Inferior parietal cortex (tissue), 1 donor: ENCODE data around the gene MACROD2.
"Not testable (repeated sequence)": the region's sequence is repeated elsewhere in the genome, so short reads cannot be mapped to it uniquely, and the experiment has no call there.

Source experiments
- DNase-seq: peaks from one replicate; pipeline ENCODE4 v3.0.0-alpha.2; 2016; ENCODE audit errors: extremely low spot score

MACROD2 gene

GRCh38 chr20:15155848-15156401, 1160.6 kb downstream of the MACROD2 start:
- DNase-seq, result no peak

GRCh38 chr20:15158533-15158932, 1163.2 kb downstream of the MACROD2 start:
- no peak for DNase-seq

- no peak for DNase-seq
Observed at GRCh38 chr20:15162079-15162647, 1166.8 kb downstream of the MACROD2 start.

- no peak for DNase-seq
Observed at GRCh38 chr20:15163632-15164031, 1168.3 kb downstream of the MACROD2 start.

DNA sequence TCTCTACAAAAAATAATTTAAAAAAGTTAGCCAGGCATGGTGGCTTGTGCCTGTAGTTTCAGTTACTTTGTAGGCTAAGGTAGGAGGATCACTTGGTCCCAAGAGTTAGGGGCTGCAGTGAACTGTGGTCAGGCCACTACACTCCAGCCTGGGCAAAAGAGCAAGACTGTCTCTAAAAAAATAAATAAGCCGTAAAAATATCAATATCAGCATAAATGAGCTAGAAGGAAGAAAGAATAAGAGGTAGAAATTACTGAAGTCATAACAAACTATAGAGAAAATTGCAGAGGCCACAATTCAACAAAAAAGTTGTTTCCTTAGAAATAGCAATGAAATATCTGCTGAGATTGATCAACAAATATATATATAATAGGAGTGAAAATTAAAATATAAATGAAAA, 1169.4 kb downstream of the MACROD2 start:
- no peak for DNase-seq

GRCh38 chr20:15166744-15167143, 1171.4 kb downstream of the MACROD2 start:
- DNase-seq, result no peak

DNA sequence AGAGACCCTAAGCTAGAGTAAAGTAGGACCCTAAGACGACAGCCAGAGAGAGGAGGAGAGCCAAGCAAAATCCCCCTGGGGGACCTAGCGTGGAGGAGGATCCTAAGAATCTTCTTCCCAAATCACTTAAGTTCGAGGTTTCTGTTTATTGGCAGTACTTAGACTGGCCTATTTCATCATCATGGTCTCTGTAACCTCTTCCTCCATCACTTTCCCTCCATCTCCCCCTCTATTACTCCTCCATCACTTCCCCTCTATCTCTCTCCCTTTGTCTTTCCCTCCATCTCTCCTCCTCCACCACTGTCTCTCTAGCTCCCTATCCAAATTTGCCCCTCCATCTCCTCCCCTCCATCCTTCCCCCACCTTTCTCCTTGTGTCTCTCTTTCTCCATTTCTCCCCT, 1175.7 kb downstream of the MACROD2 start:
- no peak for DNase-seq

DNA sequence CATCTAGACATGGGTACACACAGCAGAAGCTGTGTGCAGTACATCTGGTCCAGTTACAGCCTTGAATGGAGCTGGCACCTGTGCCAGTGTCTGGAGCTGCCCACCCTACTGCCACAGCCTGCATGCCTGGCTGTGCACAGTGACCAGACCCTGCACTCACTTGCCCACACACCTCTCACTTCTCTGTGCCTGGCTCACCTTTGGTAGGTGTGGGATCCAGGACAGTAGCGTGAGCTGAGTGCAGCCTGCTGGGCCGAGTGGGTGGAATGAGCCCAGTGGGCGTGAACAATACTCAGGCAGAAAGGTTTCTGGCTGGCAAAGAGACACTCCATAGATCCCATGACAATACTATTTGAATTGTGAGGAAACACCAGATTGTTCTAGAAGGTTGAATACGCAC, 1181.6 kb downstream of the MACROD2 start:
- peak; percentile 17 for DNase-seq

GRCh38 chr20:15178581-15178980, 1183.3 kb downstream of the MACROD2 start:
- DNase-seq, result no peak

DNA sequence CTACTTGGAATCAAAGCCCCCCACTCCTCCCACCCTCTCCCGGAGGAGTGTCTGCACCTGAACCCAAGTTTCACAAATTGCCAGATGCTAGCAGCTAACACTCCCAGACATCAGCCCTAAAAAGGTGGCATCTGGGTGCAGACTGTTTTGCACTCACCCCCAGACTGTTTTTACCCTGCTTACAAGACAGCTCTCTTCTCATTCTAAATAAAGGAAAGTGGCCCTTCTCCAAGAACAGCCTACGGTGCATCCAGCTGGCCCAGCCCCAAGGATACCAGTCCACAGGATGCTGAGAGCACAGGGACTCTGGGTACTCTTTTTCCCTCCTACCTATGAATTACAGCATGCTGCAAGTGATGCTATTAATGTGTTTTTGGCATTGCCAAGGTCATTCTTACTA, 1184.1 kb downstream of the MACROD2 start:
- DNase-seq, result peak; percentile 66

DNA sequence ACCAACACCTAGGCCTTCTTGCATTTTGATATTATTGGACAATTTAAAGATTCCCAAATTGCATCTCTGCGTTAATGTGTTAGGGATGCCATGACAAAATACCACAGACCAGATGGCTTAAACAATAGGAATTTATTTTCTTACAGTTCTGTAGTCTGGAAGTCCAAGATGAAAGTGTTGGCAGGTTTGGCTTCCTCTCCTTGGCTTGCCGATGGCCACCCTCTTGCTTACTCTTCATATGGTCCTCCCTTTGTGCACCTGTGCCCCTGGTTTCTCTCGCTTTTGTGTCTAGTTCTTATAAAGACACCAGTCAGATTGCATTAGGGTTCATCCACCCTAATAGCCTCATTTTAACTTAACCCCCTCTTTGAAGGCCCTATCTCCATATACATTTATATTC, 1184.5 kb downstream of the MACROD2 start:
- DNase-seq, result no peak

- DNase-seq, result no peak
Observed at GRCh38 chr20:15185322-15185721, 1190.0 kb downstream of the MACROD2 start.

DNA sequence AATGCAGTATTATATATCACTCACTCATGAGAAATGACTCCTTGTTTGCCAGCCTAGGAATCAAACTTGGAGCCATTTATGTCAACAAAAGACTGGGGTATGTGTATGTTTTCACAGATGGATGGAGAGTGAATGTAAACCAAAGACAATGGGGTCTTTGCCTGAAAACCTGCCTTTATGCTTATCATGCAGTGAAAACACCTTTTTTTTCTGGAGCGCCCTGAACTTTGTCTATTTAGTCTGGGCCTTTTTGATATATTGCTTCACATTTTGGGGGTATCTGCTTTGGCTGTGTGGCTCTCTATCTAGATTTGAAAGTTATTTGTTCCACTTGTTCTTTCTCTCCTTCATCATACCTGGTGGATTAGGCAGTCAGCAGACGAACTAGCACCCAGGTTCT, 1190.6 kb downstream of the MACROD2 start:
- no peak for DNase-seq

GRCh38 chr20:15187612-15188011, 1192.3 kb downstream of the MACROD2 start:
- DNase-seq, result no peak

DNA sequence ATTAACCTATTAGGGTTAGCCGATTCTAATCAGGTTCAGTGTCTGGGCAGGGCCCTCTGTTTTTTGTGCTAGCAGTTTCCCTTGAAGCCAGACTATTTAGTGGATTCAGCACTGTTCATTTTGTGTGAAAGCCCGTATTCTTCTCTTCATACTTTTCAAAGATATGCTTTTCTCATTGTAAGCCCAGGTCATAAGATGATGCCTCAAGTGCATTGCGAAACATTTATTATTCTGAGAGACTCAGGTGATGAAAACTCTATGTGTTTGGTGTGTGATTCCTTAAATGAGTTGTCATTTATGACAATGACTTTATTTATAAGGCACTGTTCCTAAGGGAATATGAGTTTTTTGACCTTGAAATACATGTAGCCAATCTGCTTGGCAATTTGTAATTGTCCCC, 1193.1 kb downstream of the MACROD2 start:
- DNase-seq, result no peak

DNA sequence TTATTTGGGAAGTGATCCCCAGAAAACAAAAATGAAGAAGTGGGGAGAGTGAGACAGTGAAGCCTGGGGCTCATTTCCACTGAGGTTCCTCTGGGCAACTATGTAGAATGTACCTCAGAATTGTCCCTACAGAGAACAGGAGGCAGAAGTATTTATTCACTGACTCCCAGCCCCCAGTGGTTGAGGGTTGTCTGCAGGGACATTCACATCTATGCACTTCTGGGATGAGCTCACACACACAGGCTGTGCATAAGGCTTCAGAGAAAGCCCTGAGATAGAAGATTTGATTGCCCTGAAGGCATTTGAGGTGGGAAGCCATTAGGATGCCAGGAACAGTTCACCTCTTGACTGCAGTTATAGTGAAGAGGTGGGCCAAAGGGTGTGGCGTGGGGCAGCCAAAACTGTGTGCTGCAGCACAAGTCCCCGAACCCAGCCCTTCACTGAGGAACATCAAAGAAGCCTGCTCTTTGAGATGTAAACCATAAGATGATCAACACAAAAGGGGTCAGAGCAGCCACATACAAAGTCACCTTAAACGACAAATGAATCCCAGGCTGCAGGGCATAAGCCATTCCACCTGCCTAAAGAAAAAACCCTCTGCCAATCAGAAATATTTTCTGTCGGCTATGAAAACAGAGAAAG, 1195.9 kb downstream of the MACROD2 start:
- no peak for DNase-seq

DNA sequence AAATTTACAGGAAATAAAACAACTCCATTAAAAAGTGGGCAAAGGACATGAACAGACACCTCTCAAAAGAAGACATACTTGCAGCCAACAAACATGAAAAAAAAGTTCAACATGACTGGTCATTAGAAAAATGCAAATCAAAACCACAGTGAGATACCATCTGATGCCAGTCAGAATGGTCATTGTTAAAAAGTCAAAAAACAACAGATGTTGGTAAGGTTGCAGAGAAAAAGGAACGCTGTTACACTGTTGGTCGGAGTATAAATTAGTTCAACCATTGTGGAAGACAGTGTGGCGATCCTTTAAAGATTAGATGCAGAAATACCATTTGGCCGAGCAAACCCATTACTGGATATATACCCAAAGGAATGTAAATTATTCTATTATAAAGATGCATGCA, 1200.1 kb downstream of the MACROD2 start:
- no peak for DNase-seq

DNA sequence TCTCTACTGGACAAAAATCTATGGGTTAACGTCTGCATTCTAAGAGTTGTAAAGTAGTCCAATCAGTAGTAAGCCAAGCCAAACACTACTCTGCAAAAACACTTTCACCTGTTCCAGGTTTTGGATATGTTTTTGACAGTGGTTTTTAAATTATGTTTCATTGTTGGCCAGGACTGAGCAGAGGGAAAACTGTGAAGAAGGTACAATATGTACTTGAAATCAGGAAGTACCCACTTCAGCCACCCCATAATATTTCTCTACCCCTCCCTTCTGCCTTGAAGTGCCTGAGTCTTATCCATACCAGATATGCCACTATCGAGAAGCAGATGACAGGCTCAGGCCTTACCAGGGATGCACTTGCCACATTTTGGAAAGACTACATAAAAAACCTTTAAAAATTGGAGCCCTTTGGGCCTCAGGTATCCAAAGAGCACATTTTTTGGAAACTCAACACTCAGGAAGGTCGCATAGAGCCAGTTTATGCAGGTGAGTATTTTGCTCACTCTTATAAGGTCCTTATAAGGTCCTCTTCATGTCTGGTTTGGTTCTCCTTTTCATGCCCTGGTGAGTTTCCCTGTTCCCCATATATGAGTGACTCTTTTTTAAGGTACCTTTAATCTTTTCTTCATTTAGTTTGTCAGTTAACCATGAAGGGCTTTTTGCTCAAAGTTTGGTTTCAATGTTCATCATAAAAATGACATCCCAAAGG, 1201.4 kb downstream of the MACROD2 start:
- DNase-seq, result no peak

DNA sequence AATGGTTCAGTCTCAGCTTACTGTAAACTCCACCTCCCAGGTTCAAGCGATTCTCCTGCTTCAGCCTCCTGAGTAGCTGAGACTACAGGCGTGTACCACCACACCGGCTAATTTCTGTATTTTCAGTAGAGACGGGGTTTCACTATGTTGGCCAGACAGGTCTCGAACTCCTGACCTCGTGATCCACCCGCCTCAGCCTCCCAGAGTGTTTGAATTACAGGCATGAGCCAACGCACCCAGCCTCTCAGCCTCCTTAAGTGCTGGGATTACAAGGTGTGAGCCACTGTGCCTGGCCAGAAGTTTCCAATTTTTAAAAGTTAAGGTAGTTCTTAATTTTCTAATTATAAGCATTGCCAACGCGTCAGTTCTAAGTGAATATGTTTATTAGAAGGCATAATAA, 1202.7 kb downstream of the MACROD2 start:
- not testable (repeated sequence) for DNase-seq

DNA sequence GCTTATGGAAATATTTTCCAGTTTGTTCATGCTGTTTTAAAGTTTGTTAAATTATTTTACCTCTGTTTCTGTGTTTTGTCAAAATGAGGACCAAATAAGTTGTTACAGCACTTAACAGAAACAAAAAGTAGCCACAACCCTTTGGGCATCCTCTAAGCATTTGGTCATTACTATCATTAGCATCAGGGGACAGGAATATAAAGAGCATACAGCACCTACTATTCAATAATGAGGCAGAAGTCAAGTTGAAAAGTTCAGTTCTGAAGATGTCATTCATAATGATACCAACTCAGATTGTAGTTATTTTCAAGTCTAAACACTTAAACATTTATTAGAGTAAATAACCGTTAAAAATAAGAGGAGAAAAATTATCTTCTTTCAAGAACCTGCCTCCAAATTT, 1204.4 kb downstream of the MACROD2 start:
- no peak for DNase-seq

- no peak for DNase-seq
Observed at GRCh38 chr20:15200147-15200565, 1204.8 kb downstream of the MACROD2 start.

GRCh38 chr20:15201602-15202001, 1206.3 kb downstream of the MACROD2 start:
- DNase-seq, result no peak

DNA sequence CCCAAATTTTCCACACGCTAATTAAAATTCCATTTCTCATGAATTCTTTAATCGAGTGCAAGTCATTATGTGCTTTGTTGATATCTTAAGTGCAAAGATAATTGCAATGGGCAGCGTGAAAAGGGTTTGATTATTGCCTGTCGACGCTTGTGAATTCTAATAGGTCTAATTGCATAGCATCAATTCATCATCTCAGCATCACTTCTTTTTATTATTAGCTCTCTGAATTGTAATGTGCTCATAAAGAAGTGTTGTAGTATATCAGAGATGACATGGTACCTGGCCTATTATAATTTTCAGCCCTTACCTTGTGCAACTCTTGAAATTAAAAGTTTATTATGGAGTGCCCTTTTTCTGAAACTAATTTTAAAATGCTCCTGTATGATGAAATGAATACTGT, 1208.9 kb downstream of the MACROD2 start:
- DNase-seq, result no peak
